B cell (primary cell): Measurements from ENCODE around the gene GRB10. TPM values are rescaled to one million over a fixed set of nuclear protein-coding genes. Genes with fewer than 3 reads are reported as not detected.

ENCODE experiments used
- ATAC-seq: fragments of 200-7000 bp; cut with Tn5 transposase; one replicate; pipeline ENCODE4 v1.10.0; 2021; ENCODE audit warnings: low read depth, mild to moderate bottlenecking, moderate number of reproducible peaks, moderate library complexity
- CTCF ChIA-PET: fragments of 350-600 bp; sonication (Branson Sonifier 250); formaldehyde crosslinking; loops from one replicate; lab custom pipeline; 2021; ENCODE audit warnings: antibody characterized with exemption, inconsistent platforms; lab: Charles Lee
- POLR2A ChIA-PET: fragments of 350-600 bp; sonication (Branson Sonifier 250); formaldehyde crosslinking; loops from one replicate; lab custom pipeline; 2021; ENCODE audit warnings: antibody characterized with exemption; lab: Charles Lee
- DNase-seq: peaks from one replicate; pipeline ENCODE4 v3.0.0; 2013
- H2AFZ ChIP-seq: 2 replicates; pipeline ENCODE4 v1.6.1; 2012; ENCODE audit warnings: mild to moderate bottlenecking, low read depth, low read length; ENCODE audit not compliant: insufficient read depth, poor library complexity, severe bottlenecking
- H3K27ac ChIP-seq, 2 donors: 1 replicate in 1 of 2; 2 replicates in 1 of 2; pipeline ENCODE4 v1.5.1; 2012 to 2013; ENCODE audit warnings: low read length in 2 of 2, mild to moderate bottlenecking in 2 of 2, moderate library complexity in 1 of 2
- H3K27me3 ChIP-seq, 4 experiments: fragments of 200-600 bp in 1 of 4; sonication (generic) in 1 of 4; replicated peaks in 1 of 4; 1 replicate in 2 of 4; 2 replicates in 2 of 4; pipeline versions ENCODE4 v1.6.1 to v1.7.0; 2013 to 2016; ENCODE audit warnings: low read length in 3 of 4, mild to moderate bottlenecking in 2 of 4, mixed read lengths in 1 of 4, moderate library complexity in 1 of 4; ENCODE audit not compliant: insufficient read depth in 4 of 4, control insufficient read depth in 3 of 4; ENCODE audit errors: control extremely low read depth in 1 of 4
- H3K36me3 ChIP-seq, 2 experiments: replicated peaks in 1 of 2; 1 replicate in 1 of 2; 2 replicates in 1 of 2; pipeline versions ENCODE4 v1.6.1 to v1.7.1; 2013; ENCODE audit warnings: low read length in 1 of 2; ENCODE audit not compliant: insufficient read depth in 2 of 2, control insufficient read depth in 1 of 2; ENCODE audit errors: control extremely low read depth in 1 of 2, extremely low read depth in 1 of 2
- H3K4me1 ChIP-seq, 2 donors: fragments of 200-600 bp in 1 of 2; sonication (generic) in 1 of 2; 1 replicate in 1 of 2; 2 replicates in 1 of 2; pipeline versions ENCODE4 v1.5.1 to v1.6.1; 2013 to 2017; ENCODE audit warnings: low read length in 2 of 2; ENCODE audit not compliant: control insufficient read depth in 2 of 2, insufficient read depth in 2 of 2
- H3K4me2 ChIP-seq: replicated peaks from 2 replicates; pipeline ENCODE3; 2012; ENCODE audit warnings: mild to moderate bottlenecking, low read depth, low read length; ENCODE audit not compliant: poor library complexity, severe bottlenecking
- H3K4me3 ChIP-seq, 5 experiments: fragments of 200-600 bp in 1 of 5; sonication (generic) in 1 of 5; 1 replicate in 3 of 5; 2 replicates in 2 of 5; pipeline versions ENCODE4 v1.5.1 to v1.7.0; 2011 to 2016; ENCODE audit warnings: low read length in 4 of 5, mild to moderate bottlenecking in 4 of 5, low read depth in 2 of 5, control low read depth in 1 of 5, moderate library complexity in 1 of 5; ENCODE audit not compliant: insufficient read depth in 1 of 5; ENCODE audit errors: control extremely low read depth in 1 of 5, extremely low read depth in 1 of 5
- H3K79me2 ChIP-seq: fragments of 200-600 bp; sonication (generic); one replicate; pipeline ENCODE4 v1.6.0; 2016; ENCODE audit warnings: low read length; ENCODE audit not compliant: control insufficient read depth, insufficient read depth
- H3K9ac ChIP-seq: fragments of 200-600 bp; sonication (generic); 2 replicates; pipeline ENCODE4 v1.6.1; 2017; ENCODE audit warnings: mild to moderate bottlenecking, low read length, moderate library complexity
- H3K9me3 ChIP-seq, 3 donors: one replicate each; pipeline versions ENCODE4 v1.6.1 to v1.7.1; 2013; ENCODE audit warnings: low read length in 2 of 3; ENCODE audit not compliant: control insufficient read depth in 2 of 3, insufficient read depth in 1 of 3; ENCODE audit errors: control extremely low read depth in 1 of 3
- H4K20me1 ChIP-seq: 2 replicates; pipeline ENCODE4 v1.6.0; 2012; ENCODE audit warnings: mild to moderate bottlenecking, low read length; ENCODE audit not compliant: insufficient read depth, control insufficient read depth, poor library complexity, severe bottlenecking
- H3K27ac Mint-ChIP-seq: one replicate; pipeline ENCODE4 v1.8.0; 2021; ENCODE audit warnings: mixed read lengths
- H3K27me3 Mint-ChIP-seq: one replicate; pipeline ENCODE4 v1.8.0; 2021; ENCODE audit warnings: mixed read lengths
- H3K4me1 Mint-ChIP-seq: one replicate; pipeline ENCODE4 v1.8.0; 2021; ENCODE audit warnings: mixed read lengths
- H3K4me3 Mint-ChIP-seq: one replicate; pipeline ENCODE4 v1.8.0; 2021; ENCODE audit warnings: mixed read lengths
- H3K9me3 Mint-ChIP-seq: one replicate; pipeline ENCODE4 v1.8.0; 2022; ENCODE audit warnings: mixed read lengths; ENCODE audit not compliant: insufficient read depth
- CTCF ChIP-seq: fragments of 200-600 bp; IDR thresholded peaks from one replicate; pipeline ENCODE4 v1.8.0; 2022; ENCODE audit warnings: antibody characterized with exemption, mild to moderate bottlenecking
- EZH2 ChIP-seq: IDR thresholded peaks from 2 replicates; pipeline ENCODE4 v1.6.1; 2012; ENCODE audit warnings: borderline replicate concordance, low read depth, mild to moderate bottlenecking, moderate library complexity, low read length; ENCODE audit not compliant: insufficient read depth, poor library complexity, severe bottlenecking
- WGBS: methylation state at CpG from one replicate; pipeline ENCODE4 v1.1.5; 2013; ENCODE audit warnings: missing lambda C conversion rate; ENCODE audit not compliant: insufficient coverage; 5-methylcytosine and 5-hydroxymethylcytosine counted together
- intact Hi-C: fragments of 100-400 bp; cut with micrococcal nuclease; formaldehyde crosslinking; loops from one replicate; pipeline ENCODE4 v1.10.0; 2022
- polyA plus RNA-seq: library from polyadenylated mRNA; depleted of rRNA; stranded (reverse); fragments of >200 nt; gene quantifications from 2 replicates; pipeline ENCODE4 v1.2.3, GENCODE V29; 2012
- total RNA-seq, 2 donors: library from RNA; stranded (reverse); fragments of 120-200 nt in 1 of 2; gene quantifications; 1 replicate in 1 of 2; 2 replicates in 1 of 2; pipeline versions ENCODE4 v1.2.3 to v1.2.4, GENCODE V29; 2013 to 2022

The GRB10 gene
- total and polyA plus RNA-seq, 2 donors (not counting 1 experiment from before 2014, with no cell fraction given): 0.04 TPM; not detected in 1

- Mint-ChIP-seq H3K4me1 (no peaks in the 10 kb centered on the region), H3K4me3 (no peak overlapping the region), H3K9me3 (no peaks in the 10 kb centered on the region), H3K27me3 (peaks cover 12% of the 10 kb centered on the region), H3K27ac (no peak overlapping the region)
- no peak overlapping the region for H2AFZ ChIP-seq
- 92% methylated on average over 7 of the region's 8 CpGs for WGBS
- H3K4me1 ChIP-seq: no peaks in the 10 kb centered on the region
- H3K4me2 ChIP-seq: no peak overlapping the region
- ChIA-PET POLR2A (no interaction called here), CTCF (no interaction called here)
- H3K36me3 ChIP-seq: no peaks in the 10 kb centered on the region
- H4K20me1 ChIP-seq: no peaks in the 10 kb centered on the region
- TF ChIP-seq EZH2: no peak
- no peak for TF ChIP-seq CTCF
- no peak overlapping the region for H3K9ac ChIP-seq
- H3K79me2 ChIP-seq: no peaks in the 10 kb centered on the region
- no peak overlapping the region for H3K27ac ChIP-seq
- H3K9me3 ChIP-seq: no peaks in the 10 kb centered on the region
- H3K4me3 ChIP-seq: no peak overlapping the region
- H3K27me3 ChIP-seq: no peaks in the 10 kb centered on the region
- intact Hi-C loops: no loop called here
- DNase-seq: no peak
- no peak for ATAC-seq
Observed at GRCh38 chr7:50621206-50621605, 161.5 kb downstream of the GRB10 start.

- no peak overlapping the region for H3K9ac ChIP-seq
- intact Hi-C loops: no loop called here
- DNase-seq (no peak), ATAC-seq (no peak)
- 87% methylated on average over 9 of the region's 11 CpGs for WGBS
- H3K27me3 ChIP-seq: no peaks in the 10 kb centered on the region
- ChIA-PET CTCF (no interaction called here), POLR2A (no interaction called here)
- Mint-ChIP-seq H3K9me3 (no peaks in the 10 kb centered on the region), H3K27me3 (peaks cover 12% of the 10 kb centered on the region), H3K4me1 (no peaks in the 10 kb centered on the region), H3K4me3 (no peak overlapping the region), H3K27ac (no peak overlapping the region)
- no peaks in the 10 kb centered on the region for H3K36me3 ChIP-seq
- H3K9me3 ChIP-seq: no peaks in the 10 kb centered on the region
- H2AFZ ChIP-seq: no peak overlapping the region
- H3K4me2 ChIP-seq: no peak overlapping the region
- H4K20me1 ChIP-seq: no peaks in the 10 kb centered on the region
- H3K4me1 ChIP-seq: no peaks in the 10 kb centered on the region
- H3K79me2 ChIP-seq: no peaks in the 10 kb centered on the region
- no peak overlapping the region for H3K4me3 ChIP-seq
- H3K27ac ChIP-seq: no peak overlapping the region
- TF ChIP-seq CTCF (no peak), EZH2 (no peak)
Observed at GRCh38 chr7:50620433-50620832, 162.3 kb downstream of the GRB10 start.
